Thyroid gland (tissue), 4 donors: ENCODE results near the gene ANO1. TPM values are rescaled to one million over a fixed set of nuclear protein-coding genes. Genes with fewer than 3 reads are reported as not detected.

ENCODE experiments used
- DNase-seq, 2 donors: peaks; one replicate each; pipeline ENCODE4 v3.0.0-alpha.2; 2019
- H3K27ac ChIP-seq, 3 donors: fragments of 200-600 bp; sonication (generic); 1 replicate in 2 of 3; 2 replicates in 1 of 3; pipeline ENCODE4 v1.5.1; 2016 to 2019; ENCODE audit warnings: mild to moderate bottlenecking in 1 of 3, moderate library complexity in 1 of 3
- H3K27me3 ChIP-seq: fragments of 200-600 bp; sonication (generic); one replicate; pipeline ENCODE4 v1.5.1; 2019
- H3K36me3 ChIP-seq, 2 donors: fragments of 200-600 bp; sonication (generic); one replicate each; pipeline ENCODE4 v1.5.1; 2016 to 2019
- H3K4me1 ChIP-seq, 2 donors: fragments of 200-600 bp; sonication (generic); one replicate each; pipeline ENCODE4 v1.5.1; 2017 to 2019
- H3K4me3 ChIP-seq, 3 donors: fragments of 200-600 bp; sonication (generic); replicated peaks in 1 of 3; 1 replicate in 2 of 3; 2 replicates in 1 of 3; pipeline ENCODE4 v1.5.1; 2016; ENCODE audit warnings: mild to moderate bottlenecking in 1 of 3
- H3K9me3 ChIP-seq: fragments of 200-600 bp; sonication (generic); one replicate; pipeline ENCODE4 v1.5.1; 2017
- CTCF ChIP-seq, 6 experiments: fragments of 200-600 bp in 3 of 6; fragments of 450-650 bp in 3 of 6; sonication (generic) in 3 of 6; IDR thresholded peaks; one replicate each; pipeline ENCODE4 v1.5.1; 2016 to 2019; ENCODE audit warnings: antibody characterized with exemption in 6 of 6, mild to moderate bottlenecking in 2 of 6, inconsistent platforms in 1 of 6, moderate library complexity in 1 of 6
- POLR2A ChIP-seq, 2 donors: fragments of 450-650 bp; IDR thresholded peaks; one replicate each; pipeline ENCODE4 v1.6.1; 2017; ENCODE audit warnings: antibody characterized with exemption in 2 of 2, mild to moderate bottlenecking in 2 of 2, moderate library complexity in 1 of 2
- WGBS, 2 donors: methylation state at CpG; one replicate each; pipeline ENCODE4 v1.1.5; 2017; 5-methylcytosine and 5-hydroxymethylcytosine counted together
- intact Hi-C: fragments of 100-400 bp; cut with DNase I; formaldehyde crosslinking; loops from one replicate; pipeline ENCODE4 v1.15.1; 2023
- total RNA-seq, 4 donors: library from RNA; depleted of rRNA; stranded (reverse); fragments of >200 nt; gene quantifications; one replicate each; pipeline ENCODE4 v1.2.3, GENCODE V29; 2016

Gene ANO1
- total RNA-seq, 4 donors from 2014 or later = 25.8 to 56.2 (median 35.3) TPM

GRCh38 chr11:70225681-70226177 lies 147.6 kb downstream of the ANO1 start:
- intact Hi-C loops = no loop called here

GRCh38 chr11:70226183-70226582 lies 148.1 kb downstream of the ANO1 start:
- no peak overlapping the region for H3K4me3 ChIP-seq
- WGBS, 2 donors = 79 to 98% methylated on average over 3 of the region's 3 CpGs
- H3K4me1 ChIP-seq = no peaks in the 10 kb centered on the region
- H3K9me3 ChIP-seq = no peaks in the 10 kb centered on the region
- TF ChIP-seq CTCF (IDR thresholded peaks at IDR 0.05) = no peak
- no peaks in the 10 kb centered on the region for H3K36me3 ChIP-seq
- H3K27me3 ChIP-seq = no peaks in the 10 kb centered on the region
- no peak for DNase-seq
- intact Hi-C loops = no loop called here
- no peak overlapping the region for H3K27ac ChIP-seq

More at GRCh38 chr11:70225681-70226177, 147.6 kb downstream of the ANO1 start:
- WGBS, 2 donors = 59 to 71% methylated on average over 7 to 8 of the region's 8 CpGs
- H3K27me3 ChIP-seq = no peaks in the 10 kb centered on the region
- H3K36me3 ChIP-seq = no peaks in the 10 kb centered on the region
- H3K9me3 ChIP-seq = no peaks in the 10 kb centered on the region
- TF ChIP-seq POLR2A (IDR thresholded peaks at IDR 0.05) (no peak), CTCF (IDR thresholded peaks at IDR 0.05) (no peak)
- no peaks in the 10 kb centered on the region for H3K4me1 ChIP-seq
- DNase-seq = peak; percentile 66 to 71
- H3K27ac ChIP-seq = no peak overlapping the region
- no peak overlapping the region for H3K4me3 ChIP-seq

GRCh38 chr11:70226967-70227366 lies 148.8 kb downstream of the ANO1 start:
- H3K36me3 ChIP-seq = no peaks in the 10 kb centered on the region
- TF ChIP-seq POLR2A (IDR thresholded peaks at IDR 0.05) (no peak), CTCF (IDR thresholded peaks at IDR 0.05) (no peak)
- WGBS, 2 donors = 69 to 74% methylated on average over 8 of the region's 9 CpGs
- H3K4me3 ChIP-seq = no peak overlapping the region
- H3K27ac ChIP-seq = no peak overlapping the region
- intact Hi-C loops = no loop called here
- no peaks in the 10 kb centered on the region for H3K9me3 ChIP-seq
- H3K4me1 ChIP-seq = no peaks in the 10 kb centered on the region
- DNase-seq = no peak
- no peaks in the 10 kb centered on the region for H3K27me3 ChIP-seq

- Histone ChIP-seq H3K36me3 (no peaks in the 10 kb centered on the region), H3K9me3 (no peaks in the 10 kb centered on the region), H3K4me3 (no peak overlapping the region), H3K27me3 (no peaks in the 10 kb centered on the region), H3K4me1 (no peaks in the 10 kb centered on the region), H3K27ac (no peak overlapping the region)
- 92 to 94% methylated on average over 10 of the region's 10 CpGs for WGBS, 2 donors
- DNase-seq = no peak
- TF ChIP-seq POLR2A (IDR thresholded peaks at IDR 0.05) (no peak), CTCF (IDR thresholded peaks at IDR 0.05) (no peak)
- intact Hi-C loops = no loop called here
These were observed 151.6 kb downstream of the ANO1 start for GRCh38 chr11:70229737-70230136.

- no peaks in the 10 kb centered on the region for H3K4me1 ChIP-seq
- WGBS, 2 donors = 74 to 76% methylated on average over 8 of the region's 8 CpGs
- H3K27ac ChIP-seq = no peak overlapping the region
- H3K36me3 ChIP-seq = no peaks in the 10 kb centered on the region
- no peaks in the 10 kb centered on the region for H3K9me3 ChIP-seq
- H3K27me3 ChIP-seq = no peaks in the 10 kb centered on the region
- TF ChIP-seq POLR2A (IDR thresholded peaks at IDR 0.05) (no peak), CTCF (IDR thresholded peaks at IDR 0.05) (no peak)
- DNase-seq = no peak
- intact Hi-C loops = no loop called here
- no peak overlapping the region for H3K4me3 ChIP-seq
These were observed 152.2 kb downstream of the ANO1 start for GRCh38 chr11:70230151-70230839.
